ENCODE measurements around the gene SUMO3. TPM values are rescaled to one million over a fixed set of nuclear protein-coding genes. Genes with fewer than 3 reads are reported as not detected.
"Not testable (repeated sequence)": the region's sequence is repeated elsewhere in the genome, so short reads cannot be mapped to it uniquely, and the experiment has no call there.

Gene SUMO3
- polyA plus RNA-seq, 4 donors: 105 to 126 (median 111) TPM

GRCh38 chr21:44832516-44833255, 14.8 kb upstream of the SUMO3 start:
- DNase-seq (ENCODE audit: low read depth in 4 of 4, low spot score in 3 of 4): not testable (repeated sequence)

GRCh38 chr21:44831227-44831860, 13.5 kb upstream of the SUMO3 start:
- DNase-seq (ENCODE audit: low read depth in 4 of 4, low spot score in 3 of 4): no peak

- DNase-seq (ENCODE audit: low read depth in 4 of 4, low spot score in 3 of 4): no peak
Measured at GRCh38 chr21:44829507-44830092, 11.7 kb upstream of the SUMO3 start.

- DNase-seq (ENCODE audit: low read depth in 4 of 4, low spot score in 3 of 4): no peak
Measured at GRCh38 chr21:44828362-44829056, 10.6 kb upstream of the SUMO3 start.

- no peak for DNase-seq (ENCODE audit: low read depth in 4 of 4, low spot score in 3 of 4)
Measured at GRCh38 chr21:44823179-44823660, 5.4 kb upstream of the SUMO3 start.

- no peak for DNase-seq (ENCODE audit: low read depth in 4 of 4, low spot score in 3 of 4)
Measured at GRCh38 chr21:44822484-44823178, 4.8 kb upstream of the SUMO3 start.

GRCh38 chr21:44820851-44821250, 3.0 kb upstream of the SUMO3 start:
- DNase-seq (ENCODE audit: low read depth in 4 of 4, low spot score in 3 of 4): no peak

- no peak for DNase-seq (ENCODE audit: low read depth in 4 of 4, low spot score in 3 of 4)
Measured at GRCh38 chr21:44819283-44820243, 1.7 kb upstream of the SUMO3 start.

GRCh38 chr21:44818640-44819011, 764 bp upstream of the SUMO3 start:
- DNase-seq (ENCODE audit: low read depth in 4 of 4, low spot score in 3 of 4): no peak

- DNase-seq (ENCODE audit: low read depth in 4 of 4, low spot score in 3 of 4): peak in 3 of 4 donors; percentile 71 to 77 (median 77)
Measured at GRCh38 chr21:44817506-44817880, 369 bp downstream of the SUMO3 start.

GRCh38 chr21:44816761-44817505, 929 bp downstream of the SUMO3 start:
- no peak for DNase-seq (ENCODE audit: low read depth in 4 of 4, low spot score in 3 of 4)

- no peak for DNase-seq (ENCODE audit: low read depth in 4 of 4, low spot score in 3 of 4)
Measured at GRCh38 chr21:44815852-44816628, 1.8 kb downstream of the SUMO3 start.

GRCh38 chr21:44815225-44815624, 2.6 kb downstream of the SUMO3 start:
- no peak for DNase-seq (ENCODE audit: low read depth in 4 of 4, low spot score in 3 of 4)

- DNase-seq (ENCODE audit: low read depth in 4 of 4, low spot score in 3 of 4): no peak
Measured at GRCh38 chr21:44814498-44815023, 3.3 kb downstream of the SUMO3 start.

- DNase-seq (ENCODE audit: low read depth in 4 of 4, low spot score in 3 of 4): no peak
Measured at GRCh38 chr21:44813727-44814126, 4.1 kb downstream of the SUMO3 start.

- DNase-seq (ENCODE audit: low read depth in 4 of 4, low spot score in 3 of 4): no peak
Measured at GRCh38 chr21:44813149-44813548, 4.7 kb downstream of the SUMO3 start.

GRCh38 chr21:44812640-44813039, 5.2 kb downstream of the SUMO3 start:
- DNase-seq (ENCODE audit: low read depth in 4 of 4, low spot score in 3 of 4): no peak

GRCh38 chr21:44810779-44811178, 7.1 kb downstream of the SUMO3 start:
- DNase-seq (ENCODE audit: low read depth in 4 of 4, low spot score in 3 of 4): no peak

All from left renal pelvis (tissue), 4 donors.